Left hindlimb (tissue), 1 donor: Measurements from ENCODE around the gene VPS41.
"Not testable (repeated sequence)": the region's sequence is repeated elsewhere in the genome, so short reads cannot be mapped to it uniquely, and the experiment has no call there.

Experiments used
- DNase-seq: peaks from one replicate; pipeline ENCODE4 v3.0.0-alpha.2; 2018

The VPS41 gene

DNA sequence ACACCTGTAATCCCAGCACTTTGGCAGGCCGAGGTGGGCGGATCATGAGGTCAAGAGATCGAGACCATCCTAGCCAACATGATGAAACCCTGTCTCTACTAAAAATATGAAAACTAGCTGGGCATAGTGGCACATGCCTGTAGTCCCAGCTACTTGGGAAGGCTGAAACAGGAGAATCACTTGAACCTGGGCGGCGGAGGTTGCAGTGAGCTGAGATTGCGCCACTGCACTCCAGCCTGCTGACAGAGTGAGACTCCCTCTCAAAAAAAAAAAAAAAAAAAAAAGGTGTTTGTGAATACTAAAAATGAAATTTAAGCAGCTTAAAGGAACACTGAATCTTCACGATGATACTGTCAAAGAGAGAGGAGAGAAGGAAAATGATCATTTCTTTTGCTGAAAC lies 54.0 kb downstream of the VPS41 start:
- not testable (repeated sequence) for DNase-seq

DNA sequence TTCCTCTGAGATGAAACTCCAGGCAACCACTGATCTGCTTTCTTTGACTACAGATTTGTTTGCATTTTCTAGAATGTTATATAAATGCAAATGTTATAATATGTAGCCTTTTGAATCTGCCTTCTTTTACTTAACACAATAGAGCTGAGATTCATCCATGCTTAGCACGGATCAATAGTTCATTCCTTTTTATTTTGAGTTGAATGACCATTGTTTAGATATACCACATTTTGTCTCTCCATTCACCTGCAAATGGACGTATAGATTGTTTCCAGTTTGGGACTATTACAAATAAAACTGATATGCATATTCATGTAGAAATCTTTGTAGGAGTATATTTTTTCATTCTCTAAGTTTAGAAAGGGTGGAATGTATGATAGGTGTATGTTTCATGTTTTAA lies 57.7 kb downstream of the VPS41 start:
- DNase-seq = no peak

DNA sequence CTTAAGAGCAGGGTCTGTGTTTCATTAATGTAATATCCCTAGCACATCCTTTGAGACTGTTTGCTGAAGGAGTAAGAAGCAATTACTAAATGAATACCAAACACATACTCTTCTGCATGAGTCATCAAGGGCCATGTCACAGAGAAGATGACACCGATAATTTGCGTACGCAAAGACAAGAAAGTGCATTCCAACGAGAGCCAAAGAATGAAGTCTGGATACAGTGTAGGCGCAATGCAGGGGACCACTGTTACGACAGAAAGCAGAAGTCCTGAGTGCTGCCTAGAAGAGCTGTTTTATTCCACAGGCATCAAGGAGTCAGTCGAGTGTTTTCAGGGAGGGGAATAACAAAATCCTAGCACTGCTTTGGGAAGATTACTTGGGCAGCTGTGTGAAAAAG lies 62.7 kb downstream of the VPS41 start:
- DNase-seq = no peak

DNA sequence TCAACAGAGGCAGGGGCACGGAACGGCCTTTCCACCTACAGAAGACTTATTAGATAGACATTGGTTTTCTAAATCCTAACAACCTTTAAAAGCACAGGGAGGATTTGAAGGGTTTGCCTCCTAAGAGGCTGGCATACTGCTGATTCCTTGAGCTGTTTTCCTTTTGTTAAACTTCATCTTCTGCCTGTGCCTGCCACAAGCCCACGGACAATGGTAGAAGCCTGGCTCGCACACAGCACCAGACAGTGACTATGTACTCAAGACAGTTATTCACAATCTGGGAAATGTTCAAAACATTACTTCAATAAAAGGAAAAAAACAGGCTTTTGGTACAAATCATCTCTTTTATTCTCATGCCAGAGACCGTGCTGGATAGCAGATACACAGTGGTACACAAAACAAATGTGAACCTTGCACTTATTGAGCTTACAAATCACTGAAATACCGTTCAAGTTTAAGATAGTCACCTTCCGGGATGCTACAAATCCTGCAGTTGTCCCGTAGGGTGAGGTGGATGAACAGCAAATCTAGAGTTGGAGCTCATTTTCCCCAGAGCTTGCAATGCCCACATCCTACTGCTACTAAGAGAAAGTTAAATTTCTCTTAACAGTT lies 63.9 kb downstream of the VPS41 start:
- DNase-seq = no peak

DNA sequence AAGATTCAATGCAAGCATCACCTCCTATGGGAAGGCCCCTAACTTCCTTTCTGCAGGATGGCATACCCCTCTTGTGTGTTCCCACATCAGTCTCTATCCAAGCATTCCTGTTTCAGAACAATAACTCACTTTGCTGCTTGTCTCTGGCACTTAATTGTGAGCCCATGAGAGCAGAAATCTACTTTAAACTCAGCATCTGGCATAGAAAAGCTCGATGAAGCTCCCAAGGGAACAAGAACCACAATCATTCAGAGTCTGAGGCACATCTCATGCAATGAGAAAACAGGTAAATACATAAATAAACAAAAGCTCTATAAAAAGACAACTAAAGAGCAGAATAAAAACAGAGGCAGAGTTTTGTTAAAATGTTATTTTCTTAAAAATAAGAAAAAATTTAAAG lies 66.2 kb downstream of the VPS41 start:
- DNase-seq = no peak

DNA sequence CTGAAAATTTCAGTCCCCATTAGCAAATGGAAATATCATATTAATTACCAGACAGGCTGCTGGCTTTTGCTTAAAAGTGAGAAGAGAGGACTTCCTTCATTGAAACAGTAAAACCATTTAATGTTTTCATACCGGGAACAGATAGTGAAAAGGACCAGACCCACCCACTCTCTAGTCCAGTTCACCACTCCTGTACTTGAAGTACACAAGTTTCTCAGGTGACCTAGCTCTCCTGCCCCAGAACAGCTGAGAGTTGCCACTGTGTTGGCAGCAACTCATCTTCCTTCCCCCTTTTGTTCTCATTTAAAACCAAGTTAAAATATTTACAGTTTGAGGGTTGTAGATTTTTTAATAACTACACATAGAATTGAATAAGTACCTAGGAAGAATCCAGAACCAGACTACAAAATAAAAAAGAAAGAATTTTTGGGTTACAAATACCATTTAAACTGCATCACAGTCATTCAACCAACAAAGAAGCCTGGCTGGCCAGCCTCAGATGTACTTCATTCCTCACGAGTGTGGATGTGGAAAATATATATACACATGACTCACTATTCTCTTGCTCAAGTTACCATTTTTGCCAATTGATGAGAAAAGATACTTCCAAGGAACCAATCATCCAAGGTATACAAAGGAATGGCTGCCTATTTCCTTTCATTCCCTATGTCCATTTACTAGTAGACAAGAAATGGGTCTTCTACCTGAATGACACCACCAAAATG lies 68.1 kb downstream of the VPS41 start:
- DNase-seq = no peak

DNA sequence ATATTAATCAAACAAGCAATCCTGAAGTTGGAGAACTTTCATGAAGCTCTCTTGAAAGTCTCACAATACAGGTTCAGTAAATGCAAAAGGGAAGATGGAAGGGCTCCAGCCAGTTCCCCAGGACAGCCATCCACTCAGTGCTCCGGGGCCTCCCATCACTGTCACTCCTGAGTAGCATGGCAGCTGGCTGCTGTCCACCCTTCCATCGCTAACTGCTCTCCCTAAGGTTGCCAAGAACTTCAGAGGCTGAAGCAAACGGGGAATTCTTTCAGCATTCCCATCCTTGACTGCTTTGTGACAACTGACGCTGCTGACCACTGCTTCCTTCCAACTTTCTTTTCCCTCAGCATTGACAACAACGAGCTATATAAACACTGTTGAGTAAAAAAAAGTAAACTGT lies 69.1 kb downstream of the VPS41 start:
- DNase-seq = no peak

DNA sequence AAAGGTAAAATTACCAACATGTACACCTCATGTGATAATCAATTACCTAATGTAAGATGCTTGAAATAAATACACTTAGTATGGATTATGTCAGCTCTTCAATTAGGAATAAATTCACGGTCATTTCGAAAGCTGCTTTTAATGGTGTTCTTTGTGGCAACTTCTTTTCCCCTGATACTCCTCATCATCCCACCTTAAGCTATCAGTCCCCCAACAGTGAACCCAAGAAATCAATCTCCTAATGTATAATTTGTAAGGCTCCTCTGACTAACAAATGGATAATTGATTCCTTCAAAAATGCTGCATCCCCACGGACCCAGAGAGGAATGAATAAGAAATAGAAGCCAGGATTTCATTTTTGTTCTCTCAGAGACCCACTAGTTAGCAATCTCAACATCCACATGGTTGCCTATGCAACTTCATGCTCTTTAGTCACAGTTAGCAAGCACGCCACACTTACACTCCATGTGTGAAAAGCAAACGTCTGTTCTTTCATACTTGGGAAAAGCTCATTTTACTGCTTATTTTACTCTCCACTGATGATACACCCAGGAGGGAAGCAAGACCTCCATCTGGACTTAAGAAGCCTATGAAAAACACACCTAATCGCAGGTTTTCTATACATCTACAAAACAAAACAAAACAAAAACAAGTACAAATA lies 70.1 kb downstream of the VPS41 start:
- no peak for DNase-seq

DNA sequence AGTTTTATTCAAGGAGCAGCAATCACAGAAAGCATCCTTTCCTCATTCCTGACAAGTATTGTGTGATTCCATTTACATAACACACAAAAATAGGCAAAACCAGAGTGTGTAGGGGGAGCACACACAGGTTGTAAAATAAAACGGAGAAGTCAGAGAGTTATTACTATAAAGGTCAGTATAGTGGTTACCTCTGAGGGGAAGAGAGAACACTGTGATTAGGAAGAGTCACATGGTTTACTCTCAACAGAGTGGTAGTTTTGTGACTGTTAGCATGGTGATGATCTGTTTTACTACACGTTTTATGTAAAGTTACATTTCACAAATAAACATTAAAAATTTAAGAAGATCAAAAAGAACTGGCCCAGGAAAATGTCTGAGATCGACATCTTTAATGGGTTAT lies 74.6 kb downstream of the VPS41 start:
- DNase-seq = no peak

DNA sequence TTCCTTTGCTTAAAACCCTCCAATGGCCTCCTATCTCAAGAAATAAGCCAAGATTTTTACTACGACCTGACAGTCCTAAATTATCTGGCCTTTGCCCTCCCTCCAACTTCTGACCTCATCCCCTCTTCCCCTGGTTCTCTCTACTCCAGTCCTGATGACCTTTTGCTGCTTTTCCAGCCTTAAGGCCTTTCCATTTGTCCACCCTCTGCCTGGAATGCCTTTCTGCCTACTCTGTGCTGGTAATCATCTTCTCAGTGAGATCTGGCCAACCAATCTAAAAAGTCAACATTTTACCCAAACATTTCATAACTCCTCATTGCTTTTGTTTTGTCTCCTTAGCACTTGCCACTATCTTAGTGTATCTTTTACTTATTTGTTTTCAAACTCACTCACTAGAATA lies 75.7 kb downstream of the VPS41 start:
- DNase-seq = no peak

DNA sequence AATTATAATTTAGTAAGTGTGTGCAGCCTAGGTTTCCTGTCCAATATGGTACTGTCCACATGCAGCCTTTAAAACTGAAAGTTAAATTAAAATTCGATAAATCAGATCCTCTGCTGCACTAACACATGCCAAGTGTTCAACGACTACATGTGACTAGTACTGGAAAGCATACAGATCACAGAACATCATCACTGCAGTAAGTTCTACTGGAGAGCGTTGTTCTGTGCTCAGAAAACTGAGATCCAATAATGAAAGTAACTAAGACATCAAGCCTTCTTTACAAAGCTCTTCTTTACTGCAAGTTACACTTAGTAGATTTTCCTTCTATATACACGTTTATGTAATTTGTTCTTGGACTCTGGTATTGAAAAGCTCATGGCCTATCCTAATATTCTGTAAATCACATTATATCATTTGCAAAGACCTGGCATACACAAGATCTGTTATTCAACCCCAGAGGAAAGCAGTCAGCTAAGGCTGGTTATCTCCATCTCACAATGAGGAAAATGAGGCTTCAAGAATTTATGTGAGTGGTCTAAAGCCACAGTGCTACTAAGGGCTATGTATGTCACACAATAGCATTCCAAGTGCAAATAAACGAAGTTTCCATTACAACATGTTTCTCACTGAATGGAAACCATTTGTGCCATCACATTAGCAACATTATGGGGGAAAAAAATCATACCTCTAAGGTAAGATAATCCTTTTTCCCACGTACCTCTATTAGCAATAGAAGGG lies 77.6 kb downstream of the VPS41 start:
- no peak for DNase-seq

DNA sequence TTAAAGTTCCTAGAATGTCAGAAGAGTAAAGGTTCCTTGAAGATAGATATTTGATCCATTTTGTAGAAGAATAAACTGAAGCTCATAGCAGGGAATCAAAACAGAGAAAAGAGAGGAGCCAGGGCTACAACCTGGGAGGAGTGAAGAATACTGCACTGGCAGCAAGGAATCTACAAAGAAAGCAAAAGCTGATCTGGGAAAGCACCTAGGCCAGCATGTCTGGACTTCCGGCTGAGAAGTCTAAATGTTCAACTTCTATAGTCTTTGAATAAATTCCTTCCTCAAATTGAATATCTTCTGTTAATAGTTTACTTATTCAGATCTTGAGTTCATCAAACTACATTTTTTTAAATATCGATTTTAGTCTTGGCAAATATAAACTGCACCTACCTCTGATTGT lies 78.2 kb downstream of the VPS41 start:
- no peak for DNase-seq

DNA sequence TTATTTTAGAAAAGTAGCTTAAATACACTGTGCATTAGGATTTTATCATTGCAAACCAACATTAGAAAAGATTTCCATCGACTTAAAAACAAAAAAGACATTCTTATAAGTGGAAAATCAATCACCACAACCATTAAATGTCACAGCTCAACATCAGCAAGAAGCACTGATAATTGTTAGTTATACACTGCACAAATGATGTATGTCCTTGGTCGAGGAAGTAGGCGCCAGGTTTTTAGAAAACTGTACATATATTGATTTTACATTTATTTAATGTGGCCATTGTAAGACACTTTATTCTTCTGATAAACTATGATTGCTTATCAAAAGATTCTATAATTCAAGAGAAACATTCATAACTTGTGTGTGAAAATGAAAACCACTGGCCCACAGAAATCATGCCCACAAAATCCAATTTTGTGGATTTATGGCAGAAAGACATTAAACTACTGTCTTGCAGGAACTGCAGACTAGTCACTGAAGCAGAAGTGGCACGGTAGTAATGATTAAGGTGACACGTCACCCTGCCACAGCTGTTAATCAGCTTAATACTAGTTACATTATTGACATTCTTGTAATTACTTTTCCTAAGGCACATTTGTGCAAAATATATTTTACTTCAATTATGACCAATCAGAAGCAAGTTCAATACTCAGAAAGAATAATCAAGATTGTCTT lies 79.4 kb downstream of the VPS41 start:
- no peak for DNase-seq

DNA sequence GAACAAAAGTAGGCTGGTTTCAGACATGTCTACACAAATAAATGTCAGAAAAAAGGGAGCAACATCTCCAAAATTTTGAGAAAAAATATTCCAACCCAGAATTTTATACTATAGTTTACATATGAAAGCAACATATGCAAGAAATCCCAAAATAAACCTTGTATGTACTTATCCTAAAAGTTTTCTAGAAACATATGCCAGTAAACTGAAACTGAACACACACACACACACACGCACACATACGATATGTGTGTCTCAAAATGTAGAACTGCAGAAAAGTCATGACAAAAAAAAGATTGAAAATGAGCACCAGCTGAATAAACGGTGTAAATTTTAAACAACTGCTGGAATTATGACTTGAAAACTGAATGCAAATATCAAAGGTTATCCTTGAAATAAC lies 81.0 kb downstream of the VPS41 start:
- DNase-seq = no peak

DNA sequence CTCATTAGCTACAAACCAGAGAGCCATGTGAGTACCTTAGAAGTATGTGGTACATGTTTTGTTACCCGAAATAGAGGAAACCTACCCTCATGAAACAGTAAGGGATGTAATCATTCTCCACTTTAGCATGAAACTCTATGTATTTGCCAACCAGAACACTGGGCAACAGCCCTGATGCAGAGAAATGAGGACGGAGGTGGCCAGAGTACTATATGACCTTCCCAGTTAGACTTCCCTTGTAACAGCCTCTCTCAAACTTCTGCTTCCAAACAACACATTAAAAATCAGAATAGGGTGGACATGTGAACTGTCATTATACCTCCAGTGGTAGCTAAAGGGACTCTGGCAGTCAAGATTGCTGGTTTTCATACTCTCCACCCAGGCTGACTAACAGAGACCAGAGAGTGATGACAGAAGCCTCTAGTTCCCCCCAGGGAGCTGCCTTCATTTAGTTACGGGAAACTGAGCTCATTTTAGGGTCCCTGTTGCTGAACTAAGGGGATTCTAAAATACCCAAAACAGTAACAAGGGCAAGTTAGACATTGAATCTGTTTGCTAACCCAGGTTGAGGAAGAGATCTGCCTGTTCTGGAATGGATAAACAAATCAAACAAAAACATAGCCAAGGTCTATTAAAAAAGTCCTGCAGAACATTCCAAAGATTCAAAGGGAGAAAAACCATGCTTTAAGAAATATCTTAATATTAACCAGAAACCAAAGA lies 83.1 kb downstream of the VPS41 start:
- DNase-seq = no peak

DNA sequence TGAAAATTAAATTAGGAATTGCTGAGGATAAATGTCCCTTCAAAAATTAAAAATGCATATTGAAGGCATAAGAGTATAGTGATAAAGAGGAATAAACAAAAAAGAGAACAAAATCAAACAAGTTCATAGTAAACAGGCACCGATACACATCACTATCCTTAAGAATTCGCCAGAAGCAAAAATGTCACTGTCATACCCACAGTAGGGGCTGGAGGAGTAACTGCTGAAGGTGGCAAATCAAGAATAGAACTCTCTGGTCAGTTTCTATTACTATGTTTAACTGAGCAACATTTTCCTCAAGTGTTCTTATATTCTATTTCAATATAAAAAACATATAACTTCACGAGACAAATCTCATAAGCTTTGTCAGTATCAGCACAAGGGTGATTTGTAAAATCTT lies 84.0 kb downstream of the VPS41 start:
- DNase-seq = no peak

DNA sequence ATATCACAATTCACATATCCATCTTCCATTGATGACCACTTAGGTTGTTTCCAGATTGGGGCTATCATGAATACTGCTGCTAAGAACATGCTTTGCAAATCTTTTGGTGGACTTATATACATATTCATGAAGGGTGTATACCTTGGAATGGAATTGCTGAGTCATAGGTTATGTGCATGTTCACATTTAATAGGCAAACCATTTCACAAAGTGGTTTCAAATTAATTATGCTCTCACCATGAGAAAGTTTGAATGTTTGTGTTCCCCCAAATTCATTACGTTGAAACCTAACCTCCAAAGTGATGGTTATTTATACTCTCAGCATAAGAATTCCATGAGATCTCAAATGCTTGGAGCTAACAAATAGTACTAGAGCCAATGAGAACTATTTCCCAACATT lies 86.4 kb downstream of the VPS41 start:
- DNase-seq = no peak

DNA sequence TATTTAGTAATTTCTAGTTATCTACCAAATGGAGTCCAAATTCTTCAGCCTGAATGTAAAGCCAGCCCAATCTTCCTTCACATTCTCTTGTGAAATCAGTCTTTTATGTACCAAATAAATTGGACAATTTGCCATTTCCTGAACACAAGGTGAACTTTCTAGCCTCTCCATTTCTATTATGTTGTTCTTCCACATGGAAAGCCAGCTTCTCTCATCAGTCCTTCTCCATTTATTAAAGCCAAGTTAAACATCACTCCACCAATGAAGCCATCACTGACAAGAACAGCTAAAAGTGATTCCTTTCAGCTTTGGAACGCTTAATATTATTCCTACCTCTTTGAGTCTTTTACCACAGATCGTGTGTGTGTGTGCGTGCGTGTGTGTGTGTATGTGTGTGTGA lies 88.4 kb downstream of the VPS41 start:
- no peak for DNase-seq

DNA sequence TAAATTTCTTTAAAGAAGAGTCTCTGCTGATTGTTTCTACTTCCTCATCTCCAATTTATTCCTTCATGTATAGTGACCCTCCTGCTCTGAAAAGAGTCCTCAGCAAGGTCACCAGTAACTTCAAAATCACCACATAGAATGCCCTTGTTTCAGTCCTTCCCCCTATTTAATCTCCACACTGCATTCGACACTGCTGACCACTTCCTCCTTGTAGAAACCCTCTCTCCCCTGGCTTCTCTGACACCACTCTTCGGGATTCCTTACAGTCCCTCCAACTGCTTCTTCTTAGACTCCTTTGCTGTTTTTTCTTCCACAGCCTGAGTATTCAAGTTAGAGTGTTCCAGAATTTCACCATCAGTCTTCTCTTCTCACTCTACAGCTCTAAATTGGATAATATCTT lies 89.5 kb downstream of the VPS41 start:
- DNase-seq = no peak

DNA sequence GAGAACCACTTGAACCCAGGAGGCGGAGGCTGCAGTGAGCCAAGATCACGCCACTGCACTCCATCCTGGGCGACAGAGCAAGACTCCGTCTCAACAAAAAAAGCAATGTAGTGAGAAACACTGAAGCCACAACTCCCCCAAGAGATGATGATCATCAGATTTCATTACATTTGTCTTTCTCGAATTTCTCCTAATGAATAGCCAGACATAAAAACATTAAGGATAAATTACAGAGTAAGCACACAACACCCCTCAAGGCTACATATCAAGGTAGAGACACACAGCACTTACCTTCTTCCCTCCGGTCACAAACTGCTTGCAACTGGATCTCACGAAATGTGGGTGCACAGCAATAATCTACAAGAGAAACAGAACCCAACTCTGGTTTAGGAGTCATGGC lies 91.5 kb downstream of the VPS41 start:
- DNase-seq = no peak

DNA sequence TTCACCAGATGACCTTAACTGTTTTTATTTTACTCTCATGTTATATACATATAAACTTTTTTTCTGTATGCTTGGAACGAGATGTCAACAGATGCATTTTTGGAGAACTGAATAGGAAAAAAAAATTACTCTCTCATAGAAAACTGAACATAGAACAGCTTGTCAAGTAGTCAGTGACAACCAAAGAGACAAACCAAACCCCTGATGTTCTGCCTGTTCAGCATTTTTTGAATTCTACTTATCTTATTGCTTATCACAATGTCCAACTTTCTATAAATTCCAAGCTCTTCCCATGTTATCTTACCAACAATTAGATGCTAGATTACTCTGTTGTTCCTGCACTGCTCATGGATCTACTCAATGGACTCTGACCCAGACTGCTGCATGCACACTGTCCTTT lies 95.2 kb downstream of the VPS41 start:
- no peak for DNase-seq

DNA sequence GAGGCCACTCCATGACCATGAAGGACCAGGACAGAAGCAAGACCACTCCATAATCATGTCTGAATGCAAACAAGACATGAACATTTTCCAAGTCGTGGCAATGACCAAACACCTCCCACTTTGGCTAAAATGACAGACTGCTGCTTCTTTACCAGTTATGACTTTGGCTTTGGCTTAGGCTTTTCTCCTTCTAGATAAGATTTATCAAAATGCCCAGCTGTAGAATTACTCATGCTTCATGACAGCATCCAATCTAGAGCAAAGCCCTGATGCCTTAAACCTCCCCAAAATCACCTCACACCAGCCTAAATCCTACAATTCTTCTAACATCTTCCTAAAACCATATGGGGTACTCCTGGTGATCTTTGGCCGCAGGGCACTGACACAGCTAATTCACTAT lies 102.1 kb downstream of the VPS41 start:
- no peak for DNase-seq

DNA sequence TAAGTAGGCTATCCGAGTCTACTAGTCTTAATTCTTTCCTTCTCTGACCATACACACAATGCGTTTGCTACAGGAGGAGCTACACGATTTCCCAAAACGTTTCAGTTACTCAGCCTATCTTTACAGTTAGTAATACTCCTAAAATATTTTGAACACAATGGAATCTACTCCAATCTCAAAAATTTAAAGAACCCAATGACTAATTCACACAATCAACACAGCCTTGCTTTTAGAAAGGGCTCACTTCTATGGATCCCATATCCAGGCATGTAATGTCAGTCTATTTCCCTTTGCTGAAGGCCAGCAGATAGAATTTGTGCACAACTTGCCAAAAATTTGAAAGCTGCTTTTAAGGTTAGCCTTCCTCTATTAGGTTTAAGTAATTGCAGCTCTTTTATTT lies 107.2 kb downstream of the VPS41 start:
- DNase-seq = no peak
